PFSK-1 (cell line): ENCODE measurements around the gene RTF1.

Experiments
- POLR2AphosphoS5 ChIP-seq: IDR thresholded peaks from 2 replicates; pipeline ENCODE4 v1.6.1; 2012; ENCODE audit warnings: low read depth, mild to moderate bottlenecking, control low read depth, low read length, moderate library complexity
- REST ChIP-seq, 2 experiments: IDR thresholded peaks; 2 replicates each; pipeline versions ENCODE4 v1.6.1 to v1.8.0; 2011 to 2012; ENCODE audit warnings: low read depth in 2 of 2, low read length in 2 of 2, control low read depth in 1 of 2, inconsistent platforms in 1 of 2, mild to moderate bottlenecking in 1 of 2, moderate library complexity in 1 of 2; ENCODE audit not compliant: insufficient read depth in 1 of 2
- SIN3A ChIP-seq: IDR thresholded peaks from 2 replicates; pipeline ENCODE4 v1.6.1; 2012; ENCODE audit warnings: mild to moderate bottlenecking, low read length, moderate library complexity, borderline replicate concordance; ENCODE audit not compliant: insufficient read depth
- TAF1 ChIP-seq: IDR thresholded peaks from 2 replicates; pipeline ENCODE4 v1.6.1; 2012; ENCODE audit warnings: low read length, control low read depth, borderline replicate concordance; ENCODE audit not compliant: insufficient read depth

- TF ChIP-seq POLR2AphosphoS5 = no peak
- TF ChIP-seq TAF1 = no peak
- TF ChIP-seq REST (IDR thresholded peaks at IDR 0.05; ENCODE audit: insufficient read depth in 1 of 2, low read depth in 2 of 2, low read length in 2 of 2) = no peak
- no peak for TF ChIP-seq SIN3A
Measured at GRCh38 chr15:41482110-41482877, 65.4 kb downstream of the RTF1 start.
